Esophagus muscularis mucosa (tissue), 4 donors: ENCODE data around the gene ZSWIM6. TPM values are rescaled to one million over a fixed set of nuclear protein-coding genes. Genes with fewer than 3 reads are reported as not detected.

Experiments
- DNase-seq: peaks from one replicate; pipeline ENCODE4 v3.0.0-alpha.2; 2017; ENCODE audit errors: extremely low spot score
- H3K27ac ChIP-seq, 4 donors: fragments of 200-600 bp; sonication (generic); replicated peaks in 1 of 4; 1 replicate in 3 of 4; 2 replicates in 1 of 4; pipeline ENCODE4 v1.5.1; 2016 to 2019; ENCODE audit warnings: mild to moderate bottlenecking in 1 of 4
- H3K27me3 ChIP-seq, 4 donors: fragments of 200-600 bp; sonication (generic); one replicate each; pipeline versions ENCODE4 v1.5.1 to v1.6.0; 2016 to 2019
- H3K36me3 ChIP-seq, 4 donors: fragments of 200-600 bp; sonication (generic); one replicate each; pipeline ENCODE4 v1.5.1; 2016 to 2019
- H3K4me1 ChIP-seq, 4 donors: fragments of 200-600 bp; sonication (generic); one replicate each; pipeline ENCODE4 v1.5.1; 2016 to 2019
- H3K4me3 ChIP-seq, 4 donors: fragments of 200-600 bp; sonication (generic); 1 replicate in 2 of 4; 2 replicates in 2 of 4; pipeline ENCODE4 v1.5.1; 2016 to 2019; ENCODE audit warnings: mild to moderate bottlenecking in 4 of 4, moderate library complexity in 1 of 4
- H3K9me3 ChIP-seq, 4 donors: fragments of 200-600 bp; sonication (generic); 1 replicate in 3 of 4; 2 replicates in 1 of 4; pipeline ENCODE4 v1.5.1; 2016 to 2019
- CTCF ChIP-seq, 3 experiments: fragments of 200-600 bp in 2 of 3; fragments of 450-650 bp in 1 of 3; sonication (generic) in 2 of 3; IDR thresholded peaks; one replicate each; pipeline ENCODE4 v1.5.1; 2017 to 2019; ENCODE audit warnings: antibody characterized with exemption in 3 of 3, mild to moderate bottlenecking in 2 of 3, moderate library complexity in 1 of 3
- EP300 ChIP-seq: sonication (generic); formaldehyde crosslinking; IDR thresholded peaks from one replicate; pipeline ENCODE4 v1.6.1; 2017; ENCODE audit warnings: antibody characterized with exemption
- POLR2A ChIP-seq: fragments of 450-650 bp; IDR thresholded peaks from one replicate; pipeline ENCODE4 v1.6.1; 2017; ENCODE audit warnings: antibody characterized with exemption, moderate library complexity, mild to moderate bottlenecking, low read depth
- POLR2AphosphoS5 ChIP-seq, 2 donors: sonication (generic); formaldehyde crosslinking; IDR thresholded peaks; one replicate each; pipeline ENCODE4 v1.6.1; 2017; ENCODE audit warnings: antibody characterized with exemption in 2 of 2
- WGBS: methylation state at CpG from one replicate; pipeline ENCODE4 v1.1.5; 2018; 5-methylcytosine and 5-hydroxymethylcytosine counted together
- intact Hi-C: fragments of 100-400 bp; cut with DNase I; formaldehyde crosslinking; loops from one replicate; pipeline ENCODE4 v1.15.1; 2023
- total RNA-seq, 4 donors: library from RNA; depleted of rRNA; stranded (reverse); fragments of >200 nt; gene quantifications; one replicate each; pipeline versions ENCODE4 v1.1.0 to v1.2.1, GENCODE V29; 2016

The ZSWIM6 gene
- total RNA-seq, 4 donors from 2014 or later = 10.2 to 16.4 (median 12.5) TPM

- peaks cover 29 to 59% (median 48%) of the 10 kb centered on the region in 4 donors for H3K4me1 ChIP-seq
- TF ChIP-seq CTCF (IDR thresholded peaks at IDR 0.05) = no peak
- intact Hi-C loops = no loop called here
These were observed 129.9 kb downstream of the ZSWIM6 start for GRCh38 chr5:61461926-61462325.

GRCh38 chr5:61463596-61463995 is 131.5 kb downstream of the ZSWIM6 start:
- Histone ChIP-seq H3K27ac (no peak overlapping the region), H3K4me3 (no peak overlapping the region), H3K36me3 (no peaks in the 10 kb centered on the region), H3K4me1 (peaks cover 34 to 70% (median 59%) of the 10 kb centered on the region in 4 donors), H3K9me3 (no peaks in the 10 kb centered on the region), H3K27me3 (no peaks in the 10 kb centered on the region)
- no peak for DNase-seq
- no peak for TF ChIP-seq EP300
- TF ChIP-seq POLR2A = no peak
- no peak for TF ChIP-seq POLR2AphosphoS5 (IDR thresholded peaks at IDR 0.05)
- no peak for TF ChIP-seq CTCF (IDR thresholded peaks at IDR 0.05)
- WGBS = 47% methylated on average over 2 of the region's 2 CpGs
- intact Hi-C loops = no loop called here

More at GRCh38 chr5:61461926-61462325, 129.9 kb downstream of the ZSWIM6 start:
- no peaks in the 10 kb centered on the region for H3K36me3 ChIP-seq
- H3K9me3 ChIP-seq = no peaks in the 10 kb centered on the region
- DNase-seq = no peak
- H3K27ac ChIP-seq = no peak overlapping the region
- no peaks in the 10 kb centered on the region for H3K27me3 ChIP-seq
- 75% methylated on average over 1 of the region's 1 CpG for WGBS
- no peak overlapping the region for H3K4me3 ChIP-seq

GRCh38 chr5:61464512-61464911 is 132.5 kb downstream of the ZSWIM6 start:
- Histone ChIP-seq H3K4me1 (peaks cover 34 to 67% (median 55%) of the 10 kb centered on the region in 4 donors), H3K4me3 (no peak overlapping the region), H3K27ac (no peak overlapping the region), H3K36me3 (no peaks in the 10 kb centered on the region), H3K9me3 (no peaks in the 10 kb centered on the region), H3K27me3 (no peaks in the 10 kb centered on the region)
- no peak for DNase-seq
- intact Hi-C loops = no loop called here
- TF ChIP-seq POLR2A = no peak
- no peak for TF ChIP-seq CTCF (IDR thresholded peaks at IDR 0.05)
- 73% methylated on average over 4 of the region's 4 CpGs for whole genome bisulfite sequencing

- intact Hi-C loops = no loop called here
- Histone ChIP-seq H3K27ac (no peak overlapping the region), H3K4me3 (no peak overlapping the region), H3K4me1 (peaks cover 31 to 62% (median 55%) of the 10 kb centered on the region in 4 donors), H3K9me3 (no peaks in the 10 kb centered on the region), H3K36me3 (no peaks in the 10 kb centered on the region), H3K27me3 (no peaks in the 10 kb centered on the region)
- WGBS = 93% methylated on average over 1 of the region's 1 CpG
- TF ChIP-seq POLR2AphosphoS5 (IDR thresholded peaks at IDR 0.05) (no peak), POLR2A (no peak), EP300 (no peak)
- no peak for DNase-seq
These were observed 133.0 kb downstream of the ZSWIM6 start for GRCh38 chr5:61465066-61465465.

GRCh38 chr5:61465496-61465895 is 133.4 kb downstream of the ZSWIM6 start:
- TF ChIP-seq POLR2AphosphoS5 (IDR thresholded peaks at IDR 0.05) (no peak), EP300 (no peak), CTCF (IDR thresholded peaks at IDR 0.05) (no peak), POLR2A (no peak)
- intact Hi-C loops = no loop called here
- Histone ChIP-seq H3K9me3 (no peaks in the 10 kb centered on the region), H3K27me3 (no peaks in the 10 kb centered on the region), H3K4me3 (no peak overlapping the region), H3K36me3 (no peaks in the 10 kb centered on the region), H3K27ac (no peak overlapping the region), H3K4me1 (peaks cover 26 to 61% (median 54%) of the 10 kb centered on the region in 4 donors)
- no peak for DNase-seq
- WGBS = 93% methylated on average over 1 of the region's 1 CpG
